Midbrain (tissue), 1 donor: ENCODE measurements around the gene OR13J1.
A peak's percentile ranks its signal among the peaks of the same experiment; 100 is the strongest.

Experiments used
- DNase-seq: peaks from one replicate; lab custom pipeline; 2025; lab: John Stamatoyannopoulos, UW

Gene OR13J1

DNA sequence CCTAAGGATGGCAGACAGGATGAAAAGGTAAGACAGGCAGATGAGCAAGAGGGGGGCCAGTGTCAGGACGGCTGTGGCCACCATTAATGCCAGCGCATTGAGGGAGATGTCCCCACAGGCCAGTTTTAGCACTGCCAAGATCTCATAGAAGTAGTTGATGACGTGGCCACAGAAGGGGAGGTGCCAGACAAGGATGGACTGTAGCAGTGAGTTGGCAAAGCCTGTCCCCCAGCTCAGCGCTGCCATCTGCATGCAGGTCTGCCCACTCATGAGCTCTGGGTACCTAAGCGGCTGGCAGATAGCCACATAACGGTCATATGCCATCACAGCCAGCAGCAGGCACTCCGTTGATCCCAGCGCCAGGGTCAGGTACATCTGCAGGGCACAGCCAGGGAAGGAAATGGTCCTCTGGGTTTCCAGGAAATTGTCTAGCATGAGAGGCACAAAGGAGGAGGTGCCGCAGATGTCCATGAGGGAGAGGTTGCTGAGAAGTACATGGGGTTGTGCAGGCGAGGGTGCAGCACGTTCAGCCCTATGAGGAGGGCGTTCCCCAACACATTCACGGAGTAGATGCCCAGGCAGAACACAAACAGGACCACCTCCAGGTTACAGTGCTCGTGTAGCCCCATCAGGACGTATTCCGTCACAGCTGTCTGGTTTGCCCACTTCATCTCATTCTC lies 10.8 kb downstream of the OR13J1 start:
- DNase-seq: no peak

DNA sequence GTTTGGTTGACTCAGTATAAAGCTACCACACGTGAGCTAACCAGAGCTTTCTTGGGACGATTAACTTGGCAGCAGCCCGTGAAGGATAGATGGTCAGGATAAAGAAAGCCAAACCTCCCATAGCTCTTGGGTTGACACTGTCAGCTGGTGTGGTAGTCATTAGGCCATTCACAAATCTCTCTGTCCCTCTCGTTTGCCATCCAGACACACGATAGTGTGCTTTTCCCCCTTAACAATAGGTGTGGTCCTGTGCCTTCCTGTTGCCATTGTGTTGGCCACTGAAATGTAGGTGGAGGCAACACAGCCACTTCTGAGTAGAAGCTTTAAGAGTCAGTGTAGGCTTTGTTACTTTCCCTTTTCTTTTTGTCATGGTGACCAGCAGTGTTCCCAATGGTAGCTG lies 11.7 kb downstream of the OR13J1 start:
- DNase-seq: no peak

DNA sequence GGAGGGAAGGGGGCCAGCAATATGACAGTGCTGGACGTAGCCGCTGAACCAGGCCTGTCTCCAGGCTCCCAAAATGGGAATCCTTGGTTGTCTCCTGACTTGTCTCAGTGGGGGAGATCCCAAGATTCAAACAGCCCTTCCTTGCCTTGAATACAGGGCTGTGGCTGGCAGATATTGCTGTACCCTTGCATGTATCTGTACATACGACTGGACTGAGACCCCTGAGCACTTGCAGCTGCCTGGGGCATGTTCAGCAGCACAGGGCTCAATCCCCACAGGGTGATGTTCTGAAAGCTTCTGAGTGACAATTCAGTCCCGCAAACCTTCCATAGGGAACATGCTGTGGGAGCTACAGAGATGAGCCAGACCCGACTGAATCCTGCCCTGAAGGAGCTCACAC lies 13.3 kb downstream of the OR13J1 start:
- no peak for DNase-seq

DNA sequence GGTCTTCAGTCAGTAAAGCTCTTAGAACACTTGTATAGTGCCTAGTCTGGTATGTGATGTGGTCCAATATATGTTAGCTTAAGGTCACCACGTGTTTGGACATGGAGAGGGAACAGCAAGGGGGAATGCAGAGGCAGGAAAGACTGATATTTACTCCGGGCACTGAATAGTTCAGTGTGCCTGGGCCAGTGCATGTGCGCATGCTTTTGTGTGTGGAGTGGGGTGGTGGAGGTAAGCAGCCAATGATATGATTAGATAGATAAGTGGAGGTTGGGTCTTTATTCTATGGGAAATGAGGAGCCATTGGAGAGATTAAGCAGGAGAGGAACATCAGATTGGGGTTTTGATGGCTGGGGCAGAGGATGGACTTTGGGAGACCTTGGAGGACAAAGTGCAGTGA lies 14.0 kb downstream of the OR13J1 start:
- no peak for DNase-seq

DNA sequence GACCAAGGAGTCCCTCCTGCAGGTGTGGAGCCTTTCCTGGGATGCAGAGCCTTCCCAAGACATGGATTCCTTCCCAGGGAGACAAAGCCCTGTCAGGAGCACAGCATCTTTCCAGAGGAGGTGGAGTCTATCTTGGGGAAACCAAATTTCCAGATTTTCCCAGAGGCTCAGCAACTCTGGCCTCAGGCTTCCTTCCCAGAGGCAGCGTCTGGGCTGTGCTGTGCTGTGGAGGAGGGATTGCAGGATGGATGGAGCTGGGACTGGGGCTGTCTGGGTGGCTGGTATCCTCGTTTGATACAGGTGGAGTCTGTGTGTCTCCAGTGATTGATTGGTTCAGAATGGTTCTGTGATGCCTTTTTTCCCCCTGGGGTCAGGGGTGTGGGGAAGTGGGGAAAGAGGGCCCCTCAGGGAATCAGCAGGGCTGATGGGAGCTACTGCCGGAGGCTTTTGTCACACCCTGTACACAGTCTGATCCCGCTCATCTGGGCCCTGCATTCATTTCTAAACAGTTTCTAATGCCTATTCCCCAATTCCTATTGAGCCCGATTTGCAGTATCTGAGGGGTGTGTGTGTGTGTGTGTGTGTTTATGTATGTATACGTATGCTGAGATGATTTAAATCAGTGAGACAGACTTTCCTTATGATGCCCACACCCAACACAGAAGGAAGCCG lies 16.0 kb downstream of the OR13J1 start:
- DNase-seq: no peak

DNA sequence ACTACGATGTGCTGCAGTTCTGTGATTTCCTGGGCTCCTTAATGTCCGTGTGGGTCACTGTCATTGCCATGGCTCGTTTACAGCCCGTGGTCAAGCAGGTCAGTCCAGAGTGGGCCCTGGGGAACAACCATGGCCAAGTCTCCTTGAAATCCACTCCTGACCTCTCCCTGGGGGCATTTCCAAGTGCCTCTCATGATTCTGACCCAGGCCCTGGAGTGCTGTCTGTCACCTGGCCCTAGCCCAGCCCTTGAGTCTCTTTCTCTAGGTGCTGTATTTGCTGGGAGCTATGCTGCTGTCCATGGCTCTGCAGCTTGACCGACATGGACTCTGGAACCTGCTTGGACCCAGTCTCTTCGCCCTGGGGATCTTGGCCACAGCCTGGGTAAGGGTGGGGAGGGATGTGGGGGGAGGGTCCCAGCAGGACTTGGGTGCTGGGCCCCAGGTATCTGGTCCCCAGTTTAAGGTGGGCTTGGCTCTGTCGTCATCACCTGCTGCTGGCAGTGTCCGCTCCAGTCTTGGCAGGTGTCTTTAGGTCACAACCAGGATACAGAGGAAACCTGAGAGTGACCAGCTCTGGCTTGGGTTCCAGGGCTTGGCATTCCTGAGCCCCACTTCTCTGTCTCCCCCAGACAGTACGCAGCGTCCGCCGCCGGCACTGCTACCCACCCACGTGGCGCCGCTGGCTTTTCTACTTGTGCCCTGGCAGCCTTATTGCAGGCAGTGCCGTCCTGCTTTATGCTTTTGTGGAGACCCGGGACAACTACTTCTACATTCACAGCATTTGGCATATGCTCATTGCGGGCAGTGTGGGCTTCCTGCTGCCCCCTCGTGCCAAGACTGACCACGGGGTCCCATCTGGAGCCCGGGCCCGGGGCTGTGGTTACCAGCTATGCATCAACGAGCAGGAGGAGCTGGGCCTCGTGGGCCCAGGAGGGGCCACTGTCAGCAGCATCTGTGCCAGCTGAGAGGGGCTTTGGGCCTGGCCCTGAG lies 17.0 kb downstream of the OR13J1 start:
- no peak for DNase-seq

DNA sequence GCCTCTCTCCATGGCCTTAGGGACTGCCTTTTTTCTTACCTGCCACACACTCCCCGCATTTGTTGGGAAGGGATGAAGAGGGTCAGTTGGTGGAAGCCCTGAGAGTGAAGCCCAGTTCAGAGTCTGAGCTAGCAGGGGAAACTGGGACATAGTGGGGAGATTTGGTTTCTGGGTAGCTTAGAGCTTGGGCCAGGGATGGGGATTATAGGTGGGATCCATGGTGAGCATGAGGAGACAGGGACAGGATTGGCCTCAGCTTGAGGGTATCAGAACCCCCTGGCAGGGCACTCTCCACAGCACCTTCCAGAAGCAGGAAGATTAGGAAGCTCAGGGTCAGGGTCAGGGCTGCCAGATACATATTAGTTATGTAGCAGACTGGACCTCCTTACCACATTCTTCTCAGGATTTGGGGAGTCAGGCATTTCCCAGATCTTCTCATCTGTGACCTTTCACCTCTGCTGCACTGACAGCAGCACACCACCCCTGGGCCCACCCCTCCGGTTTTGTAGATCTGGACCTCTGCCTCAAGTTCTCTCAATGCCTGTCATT lies 17.9 kb downstream of the OR13J1 start:
- DNase-seq: no peak

DNA sequence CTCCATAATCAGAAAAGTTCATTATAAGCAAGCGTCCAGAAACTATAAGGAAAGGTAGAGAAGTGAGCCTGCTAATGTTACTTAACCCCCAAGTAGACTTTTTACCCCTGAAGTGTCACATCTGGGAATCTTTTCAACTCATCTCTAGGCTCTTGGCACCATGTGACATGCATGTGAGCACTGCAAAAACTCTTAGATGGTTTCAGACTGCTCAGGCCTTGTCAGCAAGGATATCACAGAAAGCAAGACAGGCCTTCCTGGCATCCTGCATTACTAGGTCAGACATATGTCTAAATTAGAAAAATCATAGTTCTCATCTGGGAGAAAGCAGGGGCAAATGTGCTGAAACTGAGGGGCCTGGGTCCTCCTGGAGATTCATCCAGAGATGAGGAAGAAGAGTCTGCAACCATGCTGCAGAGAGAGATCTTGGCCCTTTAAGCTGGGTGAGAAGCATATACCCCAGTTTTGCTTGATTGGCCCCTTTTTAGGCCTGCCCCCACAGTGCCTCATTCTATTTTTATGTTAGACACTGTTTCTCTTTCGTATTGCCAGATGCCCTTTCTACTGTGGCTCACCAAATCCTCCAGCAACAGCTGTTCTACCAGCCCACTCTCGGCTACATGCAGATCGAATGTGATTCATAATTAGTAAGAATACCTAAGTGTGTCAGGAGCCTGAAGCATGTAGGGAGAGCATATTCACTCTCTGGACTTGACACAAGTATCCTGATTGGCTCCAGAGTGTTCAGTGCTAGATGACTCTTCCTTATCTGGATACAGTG lies 22.2 kb downstream of the OR13J1 start:
- DNase-seq: no peak

DNA sequence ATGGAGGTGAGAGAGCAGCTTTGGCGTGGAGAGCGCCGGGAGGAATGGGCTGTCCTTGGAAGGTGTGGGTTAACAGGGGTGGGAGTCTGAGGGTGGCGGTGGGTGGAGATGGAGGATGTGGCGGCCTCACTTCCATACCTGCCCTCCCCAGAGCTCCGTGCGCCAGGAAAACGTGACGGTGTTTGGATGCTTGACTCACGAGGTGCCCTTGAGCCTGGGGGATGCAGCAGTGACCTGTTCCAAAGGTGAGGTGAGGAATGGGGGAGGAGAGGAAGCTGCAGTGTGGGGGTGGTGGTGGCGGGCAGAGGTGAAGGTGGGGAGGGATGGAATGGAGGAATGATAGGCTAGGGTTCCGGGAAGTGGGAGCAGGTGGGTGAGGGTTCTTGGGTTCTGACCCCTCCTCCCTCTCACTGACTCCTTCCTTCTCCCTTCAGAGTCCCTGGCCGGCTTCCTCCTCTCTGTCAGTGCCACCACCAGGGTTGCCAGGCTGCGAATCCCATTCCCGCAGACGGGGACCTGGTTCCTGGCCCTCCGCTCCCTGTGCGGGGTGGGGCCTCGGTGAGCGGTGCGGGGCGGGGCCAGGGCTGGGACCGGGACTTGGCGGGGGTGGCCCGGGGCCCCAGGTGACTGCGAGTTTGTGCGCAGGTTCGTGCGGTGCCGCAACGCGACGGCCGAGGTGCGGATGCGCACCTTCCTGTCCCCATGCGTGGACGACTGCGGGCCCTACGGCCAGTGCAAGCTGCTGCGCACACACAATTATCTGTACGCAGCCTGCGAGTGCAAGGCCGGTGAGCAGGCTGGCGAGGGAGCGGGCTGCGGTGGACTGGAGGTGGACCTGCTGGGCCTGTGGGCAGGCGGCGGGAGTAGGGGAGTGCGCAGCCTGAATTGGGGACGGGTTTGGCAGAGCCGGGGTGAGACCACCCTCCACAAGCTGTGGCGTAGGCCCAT lies 24.1 kb downstream of the OR13J1 start:
- no peak for DNase-seq

DNA sequence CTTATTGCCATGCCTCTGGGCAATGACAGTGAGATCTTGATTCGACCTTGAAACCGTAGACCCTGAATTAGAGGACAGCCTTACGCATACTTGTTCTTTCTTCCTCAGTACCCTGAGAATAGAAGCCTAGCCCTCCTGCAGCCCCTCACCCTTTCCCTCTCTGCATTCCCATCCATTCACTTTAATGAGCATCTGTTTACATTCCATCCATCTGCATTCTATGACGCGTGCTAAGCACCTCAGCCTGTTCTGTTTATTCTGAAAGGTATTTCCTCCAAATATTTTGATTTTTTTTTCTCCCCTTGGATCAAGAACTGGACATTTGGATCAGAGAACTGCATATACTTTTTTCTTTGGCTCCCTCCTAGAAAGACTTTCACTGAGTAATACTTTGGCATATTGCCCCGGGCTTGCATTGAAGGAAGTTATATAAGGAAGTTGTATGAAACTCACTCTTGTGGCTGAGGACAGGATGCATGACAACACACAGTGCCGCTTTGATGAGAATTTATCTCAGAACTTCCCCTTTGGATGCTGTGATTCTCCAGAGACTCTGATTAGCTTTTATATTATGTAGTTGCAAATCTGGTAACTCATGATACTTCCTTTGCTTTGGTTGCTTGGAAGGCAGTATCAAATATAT lies 25.5 kb downstream of the OR13J1 start:
- peak; percentile 55 for DNase-seq

DNA sequence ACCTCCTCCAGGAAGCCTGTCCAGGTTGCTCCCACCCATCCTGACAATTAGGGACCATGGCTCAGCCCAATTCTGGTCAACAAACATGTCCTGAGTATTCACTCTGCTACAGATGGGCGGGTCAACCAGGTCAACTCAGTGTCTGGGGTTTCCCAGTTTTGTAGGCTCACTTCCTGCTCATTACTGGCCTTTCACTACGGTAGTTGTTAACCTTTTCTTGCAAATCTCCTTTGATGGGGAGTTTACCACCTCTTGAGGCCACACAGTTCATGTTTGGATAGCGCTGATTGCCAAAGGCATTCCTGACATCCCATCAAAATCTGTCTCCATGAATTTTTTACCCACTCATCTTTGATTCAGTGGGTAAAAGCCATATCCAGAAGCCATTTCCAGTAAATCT lies 27.4 kb downstream of the OR13J1 start:
- DNase-seq: no peak

DNA sequence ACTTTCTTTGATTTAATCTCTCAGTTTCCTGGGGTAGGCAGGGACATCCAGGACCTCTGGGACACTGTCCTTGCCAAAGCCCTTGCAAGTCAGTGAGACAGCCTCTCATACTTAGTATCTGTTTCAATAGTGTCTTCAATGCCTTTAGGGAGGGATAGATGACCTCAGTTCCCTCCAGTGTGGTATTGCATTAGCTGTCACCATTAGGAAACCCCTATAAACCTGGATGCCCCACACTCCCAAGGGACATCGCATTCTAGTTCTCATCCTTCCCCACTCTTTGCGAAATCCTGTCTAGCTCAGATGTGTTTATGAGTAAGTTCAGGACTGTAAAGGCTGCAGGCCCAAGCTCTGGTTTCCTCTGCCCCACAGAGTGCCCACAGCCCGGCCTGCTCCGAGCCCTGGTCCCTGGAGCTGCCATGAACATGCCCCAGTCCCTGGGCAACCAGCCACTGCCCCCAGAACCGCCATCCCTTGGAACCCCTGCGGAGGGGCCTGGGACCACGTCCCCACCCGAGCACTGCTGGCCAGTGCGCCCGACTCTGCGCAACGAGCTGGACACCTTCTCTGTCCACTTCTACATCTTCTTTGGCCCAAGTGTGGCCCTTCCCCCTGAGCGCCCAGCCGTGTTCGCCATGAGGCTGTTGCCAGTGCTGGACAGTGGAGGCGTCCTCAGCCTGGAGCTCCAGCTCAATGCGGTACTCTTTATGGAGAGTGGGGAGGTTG lies 28.0 kb downstream of the OR13J1 start:
- no peak for DNase-seq

DNA sequence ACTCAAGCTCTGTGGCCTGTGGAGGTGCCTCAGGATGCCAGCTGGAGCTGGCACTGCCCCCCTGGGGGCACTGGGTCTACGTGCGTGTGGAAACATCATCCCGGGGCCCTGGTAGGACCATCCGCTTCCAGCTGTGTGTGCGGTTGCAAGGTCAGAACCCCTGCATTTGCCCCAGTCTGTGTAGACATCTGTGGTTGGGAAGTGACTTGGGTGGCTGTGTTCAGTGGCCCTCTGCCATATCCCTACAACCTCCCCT lies 28.6 kb downstream of the OR13J1 start:
- no peak for DNase-seq

DNA sequence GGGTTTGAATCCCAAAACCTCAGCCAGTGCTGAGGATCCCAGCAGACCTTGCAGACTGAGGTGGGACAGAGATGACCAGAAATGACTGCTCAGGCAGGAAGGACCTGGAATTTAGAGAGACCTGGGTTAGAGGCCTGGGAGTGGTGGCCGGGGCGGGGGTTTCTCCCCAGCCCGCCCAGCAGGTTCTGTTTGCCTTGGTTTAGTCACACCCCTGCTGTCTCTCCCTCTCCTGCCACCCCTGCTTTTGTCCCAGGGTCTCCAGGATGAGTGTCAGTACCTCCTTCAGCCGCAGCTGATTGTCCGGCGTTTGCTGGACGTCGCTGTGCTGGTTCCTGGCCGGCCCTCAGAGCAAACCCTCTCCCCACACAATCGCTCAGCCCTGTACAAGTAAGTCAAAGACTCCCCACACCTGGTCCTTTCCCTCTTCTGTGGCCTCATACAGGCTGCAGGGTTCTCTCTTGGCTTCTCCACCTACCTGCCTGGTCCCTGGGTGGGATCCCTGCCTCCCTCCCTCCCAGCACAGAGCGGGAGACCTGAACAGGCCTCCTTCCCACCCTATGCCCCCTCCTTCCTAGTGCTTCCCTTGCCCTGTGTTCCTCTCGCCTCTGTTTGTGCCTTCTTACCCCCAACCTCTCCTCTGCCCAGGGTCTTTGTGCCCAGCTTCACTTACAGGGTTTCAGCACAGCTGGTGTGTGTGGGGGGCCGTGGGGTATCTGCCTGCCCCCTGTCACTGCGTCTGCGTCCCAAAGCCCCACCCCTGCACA lies 29.1 kb downstream of the OR13J1 start:
- no peak for DNase-seq

DNA sequence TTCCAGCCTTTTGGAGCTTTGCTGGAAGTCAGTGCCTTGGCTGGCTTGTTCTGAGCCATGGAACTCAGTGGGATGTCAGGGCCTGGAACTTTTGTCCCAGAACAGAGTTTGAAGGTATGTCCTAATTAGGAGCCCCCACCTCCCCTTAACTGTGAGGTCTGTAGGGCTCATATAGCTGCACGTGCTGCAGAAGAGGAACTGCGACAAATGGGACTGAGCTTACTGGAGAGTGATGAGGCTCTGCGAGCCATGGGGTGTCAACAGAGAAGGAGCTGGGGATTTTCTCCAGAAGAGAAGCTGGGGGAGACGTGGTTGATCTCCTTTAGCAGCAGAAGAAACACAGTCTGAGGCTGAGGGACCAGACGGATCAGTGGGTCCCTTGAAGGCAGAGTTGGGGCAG lies 30.3 kb downstream of the OR13J1 start:
- DNase-seq: no peak

DNA sequence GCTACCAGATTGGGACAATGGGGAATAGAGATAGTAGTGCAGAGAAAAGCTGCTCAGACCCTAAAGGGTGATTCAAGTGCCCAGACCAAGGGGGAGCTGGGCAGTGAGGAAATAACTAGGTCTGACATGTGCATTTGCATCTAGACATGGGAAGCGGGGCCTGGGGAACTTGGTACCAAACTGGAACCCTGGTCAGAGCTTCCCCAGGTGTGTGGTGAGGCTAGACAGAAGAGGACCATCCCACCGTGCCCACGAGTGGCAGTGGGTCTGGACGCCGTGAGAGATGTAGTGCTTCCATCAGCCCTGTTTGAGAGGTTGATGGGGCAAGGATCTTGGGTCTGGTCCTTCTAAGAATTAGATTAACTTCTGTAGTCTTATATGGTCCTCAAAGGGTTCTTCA lies 33.6 kb downstream of the OR13J1 start:
- DNase-seq: no peak

DNA sequence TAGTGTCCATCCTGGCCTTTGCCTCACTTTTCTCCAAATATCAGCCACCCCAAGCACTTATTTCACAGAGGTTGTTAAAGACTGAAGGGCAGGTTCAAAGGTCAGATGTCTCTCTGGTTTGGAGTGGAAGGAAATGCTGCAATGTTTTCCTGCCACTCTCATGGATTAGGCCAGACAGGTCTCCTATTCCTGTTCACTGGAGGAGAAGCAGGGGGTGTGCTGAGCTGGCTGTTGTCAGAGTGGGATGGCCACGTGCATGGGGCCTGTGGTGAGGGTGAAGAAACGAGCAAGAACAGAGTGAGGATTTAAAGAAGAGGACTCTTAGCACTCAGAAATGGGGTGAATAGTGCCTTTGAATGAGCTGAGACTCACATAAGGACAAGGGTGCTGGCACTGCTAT lies 34.4 kb downstream of the OR13J1 start:
- no peak for DNase-seq

DNA sequence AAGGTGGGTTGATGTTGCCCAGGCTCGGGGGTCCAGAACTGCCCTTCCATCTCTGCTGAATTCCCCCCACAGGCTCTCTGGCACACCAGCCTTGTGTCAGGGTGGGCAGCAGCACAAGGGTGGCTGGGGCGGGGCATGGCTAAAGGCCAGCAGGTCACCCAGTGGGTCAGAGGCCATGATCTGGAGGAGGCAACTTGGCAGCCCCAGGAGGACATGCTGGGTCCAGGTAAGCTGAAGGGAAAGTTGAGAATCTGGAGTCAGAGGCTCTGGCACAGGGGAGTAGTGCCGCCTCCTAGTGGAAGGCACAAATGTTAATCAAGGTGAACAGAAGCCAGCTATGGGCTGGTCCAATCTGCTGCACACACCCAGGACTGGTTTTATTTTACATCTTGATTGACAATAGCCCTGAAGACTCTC lies 35.0 kb downstream of the OR13J1 start:
- DNase-seq: no peak
